ENCODE results near the gene C6orf52. TPM values are rescaled to one million over a fixed set of nuclear protein-coding genes. Genes with fewer than 3 reads are reported as not detected.

The C6orf52 gene
- total and polyA plus RNA-seq, 2 of the 13 experiments (the other 11 are each of a cell fraction or from before 2014, with no cell fraction given), result 0.50 to 0.53 TPM

DNA sequence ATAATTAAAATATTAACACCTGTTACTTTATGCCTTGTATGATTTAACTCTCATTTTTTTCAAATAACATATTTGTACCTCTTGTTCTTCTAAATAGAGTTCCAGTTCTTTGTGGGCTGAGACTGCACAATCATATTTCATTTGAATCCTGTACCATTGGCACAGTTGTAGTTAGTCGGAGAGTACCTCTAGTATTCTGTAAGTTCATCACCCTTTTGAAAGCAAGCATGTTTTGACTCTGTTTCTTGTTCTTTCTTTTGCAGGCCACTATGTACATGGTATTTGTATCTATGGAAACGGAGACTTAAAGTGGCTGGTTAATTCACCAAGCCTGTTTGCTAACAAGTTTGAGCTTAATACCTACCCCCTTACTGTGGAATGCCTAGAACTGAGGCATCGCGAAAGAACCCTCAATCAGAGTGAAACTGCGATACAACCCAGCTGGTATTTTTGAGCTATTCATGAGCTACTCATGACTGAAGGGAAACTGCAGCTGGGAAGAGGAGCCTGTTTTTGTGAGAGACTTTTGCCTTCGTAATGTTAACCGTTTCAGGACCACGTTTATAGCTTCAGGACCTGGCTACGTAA is 68.2 kb downstream of the C6orf52 start:
- ATAC-seq (no peak), DNase-seq (ENCODE audit: low spot score) (no peak), FAIRE-seq (no peak)
- Histone ChIP-seq H3K4me3 (replicated peaks in 1 of 3; ENCODE audit: insufficient read depth in 1 of 3, low read depth in 2 of 3, low read length in 3 of 3) (no peak overlapping the region), H3K4me2 (ENCODE audit: low read depth, low read length) (no peak overlapping the region), H3K9ac (ENCODE audit: insufficient read depth, low read depth, low read length) (no peak overlapping the region), H2AFZ (ENCODE audit: low read length) (no peak overlapping the region), H3K36me3 (replicated peaks in 1 of 2; ENCODE audit: control insufficient read depth in 1 of 2, insufficient read depth in 2 of 2, low read length in 2 of 2) (peaks cover 8 to 36% of the 10 kb centered on the region in 2 experiments; a peak in 4 of 5 replicates), H3K27me3 (ENCODE audit: control insufficient read depth in 1 of 2, insufficient read depth in 2 of 2, low read length in 2 of 2) (no peaks in the 10 kb centered on the region), H3K9me3 (ENCODE audit: low read length) (no peaks in the 10 kb centered on the region), H3K4me1 (ENCODE audit: insufficient read depth, low read length) (no peaks in the 10 kb centered on the region), H3K79me2 (ENCODE audit: insufficient read depth, low read length) (no peaks in the 10 kb centered on the region), H4K20me1 (ENCODE audit: insufficient read depth, low read length) (no peaks in the 10 kb centered on the region), H3K27ac (ENCODE audit: extremely low read length, insufficient read depth, low read length) (no peak overlapping the region)
- TF ChIP-seq FOXA3 (CRISPR knock-in tag; IDR thresholded peaks at IDR 0.05) (no peak), HNRNPL (IDR thresholded peaks at IDR 0.05; ENCODE audit: low read depth, low read length) (no peak), CEBPB (IDR thresholded peaks at IDR 0.05; ENCODE audit: borderline replicate concordance, low read depth, low read length) (no peak), NFYB (CRISPR knock-in tag; IDR thresholded peaks at IDR 0.05) (no peak), RBAK (CRISPR knock-in tag; IDR thresholded peaks at IDR 0.05) (no peak), ZNF501 (CRISPR knock-in tag; IDR thresholded peaks at IDR 0.05) (no peak)
- TF ChIP-seq, protein P1, sequence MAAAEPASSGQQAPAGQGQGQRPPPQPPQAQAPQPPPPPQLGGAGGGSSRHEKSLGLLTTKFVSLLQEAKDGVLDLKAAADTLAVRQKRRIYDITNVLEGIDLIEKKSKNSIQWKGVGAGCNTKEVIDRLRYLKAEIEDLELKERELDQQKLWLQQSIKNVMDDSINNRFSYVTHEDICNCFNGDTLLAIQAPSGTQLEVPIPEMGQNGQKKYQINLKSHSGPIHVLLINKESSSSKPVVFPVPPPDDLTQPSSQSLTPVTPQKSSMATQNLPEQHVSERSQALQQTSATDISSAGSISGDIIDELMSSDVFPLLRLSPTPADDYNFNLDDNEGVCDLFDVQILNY (CRISPR knock-in tag; conservative IDR thresholded peaks at IDR 0.05), result no peak
- TF ChIP-seq, protein P2, sequence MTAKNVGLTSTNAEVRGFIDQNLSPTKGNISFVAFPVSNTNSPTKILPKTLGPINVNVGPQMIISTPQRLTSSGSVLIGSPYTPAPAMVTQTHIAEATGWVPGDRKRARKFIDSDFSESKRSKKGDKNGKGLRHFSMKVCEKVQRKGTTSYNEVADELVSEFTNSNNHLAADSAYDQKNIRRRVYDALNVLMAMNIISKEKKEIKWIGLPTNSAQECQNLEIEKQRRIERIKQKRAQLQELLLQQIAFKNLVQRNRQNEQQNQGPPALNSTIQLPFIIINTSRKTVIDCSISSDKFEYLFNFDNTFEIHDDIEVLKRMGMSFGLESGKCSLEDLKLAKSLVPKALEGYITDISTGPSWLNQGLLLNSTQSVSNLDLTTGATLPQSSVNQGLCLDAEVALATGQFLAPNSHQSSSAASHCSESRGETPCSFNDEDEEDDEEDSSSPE (CRISPR knock-in tag; IDR thresholded peaks at IDR 0.05), result no peak
- TF ChIP-seq, protein P3, sequence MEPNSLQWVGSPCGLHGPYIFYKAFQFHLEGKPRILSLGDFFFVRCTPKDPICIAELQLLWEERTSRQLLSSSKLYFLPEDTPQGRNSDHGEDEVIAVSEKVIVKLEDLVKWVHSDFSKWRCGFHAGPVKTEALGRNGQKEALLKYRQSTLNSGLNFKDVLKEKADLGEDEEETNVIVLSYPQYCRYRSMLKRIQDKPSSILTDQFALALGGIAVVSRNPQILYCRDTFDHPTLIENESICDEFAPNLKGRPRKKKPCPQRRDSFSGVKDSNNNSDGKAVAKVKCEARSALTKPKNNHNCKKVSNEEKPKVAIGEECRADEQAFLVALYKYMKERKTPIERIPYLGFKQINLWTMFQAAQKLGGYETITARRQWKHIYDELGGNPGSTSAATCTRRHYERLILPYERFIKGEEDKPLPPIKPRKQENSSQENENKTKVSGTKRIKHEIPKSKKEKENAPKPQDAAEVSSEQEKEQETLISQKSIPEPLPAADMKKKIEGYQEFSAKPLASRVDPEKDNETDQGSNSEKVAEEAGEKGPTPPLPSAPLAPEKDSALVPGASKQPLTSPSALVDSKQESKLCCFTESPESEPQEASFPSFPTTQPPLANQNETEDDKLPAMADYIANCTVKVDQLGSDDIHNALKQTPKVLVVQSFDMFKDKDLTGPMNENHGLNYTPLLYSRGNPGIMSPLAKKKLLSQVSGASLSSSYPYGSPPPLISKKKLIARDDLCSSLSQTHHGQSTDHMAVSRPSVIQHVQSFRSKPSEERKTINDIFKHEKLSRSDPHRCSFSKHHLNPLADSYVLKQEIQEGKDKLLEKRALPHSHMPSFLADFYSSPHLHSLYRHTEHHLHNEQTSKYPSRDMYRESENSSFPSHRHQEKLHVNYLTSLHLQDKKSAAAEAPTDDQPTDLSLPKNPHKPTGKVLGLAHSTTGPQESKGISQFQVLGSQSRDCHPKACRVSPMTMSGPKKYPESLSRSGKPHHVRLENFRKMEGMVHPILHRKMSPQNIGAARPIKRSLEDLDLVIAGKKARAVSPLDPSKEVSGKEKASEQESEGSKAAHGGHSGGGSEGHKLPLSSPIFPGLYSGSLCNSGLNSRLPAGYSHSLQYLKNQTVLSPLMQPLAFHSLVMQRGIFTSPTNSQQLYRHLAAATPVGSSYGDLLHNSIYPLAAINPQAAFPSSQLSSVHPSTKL (CRISPR knock-in tag; IDR thresholded peaks at IDR 0.05), result no peak
- intact Hi-C loops (cut with micrococcal nuclease; ENCODE audit: unreplicated experiment) (no loop called here), in situ Hi-C loops (cut with HindIII; ENCODE audit: extremely low pct_ligation_motif_present, low pct_unique_long_range_greater_than_20kb) (no loop called here)
- ChIA-PET CTCF (ENCODE audit: low intra/inter-chr PET ratio, low total read pairs) (no interaction called here), POLR2A (no interaction called here)
- WGBS (ENCODE audit: low lambda C conversion rate), result 95% methylated on average over 9 of the region's 9 CpGs
- no TSS peak for BruUV-seq (replicated peaks)
